Glomerular endothelial cell (primary cell): Measurements from ENCODE around the gene COL10A1. TPM values are rescaled to one million over a fixed set of nuclear protein-coding genes. Genes with fewer than 3 reads are reported as not detected.

ENCODE experiments used
- DNase-seq: peaks from one replicate; pipeline ENCODE4 v3.0.0-alpha.2; 2011; ENCODE audit warnings: low read depth, low spot score; ENCODE audit errors: extremely low read depth
- total RNA-seq: library from RNA; depleted of rRNA; stranded (reverse); fragments of >200 nt; gene quantifications from 2 replicates; pipeline ENCODE4 v1.2.3, GENCODE V29; 2015

COL10A1 gene
- total RNA-seq, 1 donor from 2014 or later = not detected

DNA sequence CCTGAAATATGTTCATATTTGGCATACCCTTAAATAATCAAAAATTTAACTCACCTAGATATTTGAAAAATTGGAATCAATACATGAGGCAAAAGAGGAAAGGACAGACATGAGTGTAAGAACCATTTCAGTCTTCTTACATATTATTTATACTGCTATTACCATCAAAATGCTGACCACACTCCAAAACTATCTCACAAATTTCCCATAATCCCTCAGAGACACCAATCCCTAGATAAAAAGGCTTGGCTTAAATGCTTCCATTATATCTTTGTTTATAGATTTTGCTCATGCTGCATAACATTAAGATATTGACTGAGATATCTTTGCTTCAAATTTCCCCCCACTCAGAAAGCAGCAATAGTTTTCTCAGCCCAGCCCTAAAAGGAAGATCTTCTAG lies 37.0 kb downstream of the COL10A1 start:
- DNase-seq = no peak

DNA sequence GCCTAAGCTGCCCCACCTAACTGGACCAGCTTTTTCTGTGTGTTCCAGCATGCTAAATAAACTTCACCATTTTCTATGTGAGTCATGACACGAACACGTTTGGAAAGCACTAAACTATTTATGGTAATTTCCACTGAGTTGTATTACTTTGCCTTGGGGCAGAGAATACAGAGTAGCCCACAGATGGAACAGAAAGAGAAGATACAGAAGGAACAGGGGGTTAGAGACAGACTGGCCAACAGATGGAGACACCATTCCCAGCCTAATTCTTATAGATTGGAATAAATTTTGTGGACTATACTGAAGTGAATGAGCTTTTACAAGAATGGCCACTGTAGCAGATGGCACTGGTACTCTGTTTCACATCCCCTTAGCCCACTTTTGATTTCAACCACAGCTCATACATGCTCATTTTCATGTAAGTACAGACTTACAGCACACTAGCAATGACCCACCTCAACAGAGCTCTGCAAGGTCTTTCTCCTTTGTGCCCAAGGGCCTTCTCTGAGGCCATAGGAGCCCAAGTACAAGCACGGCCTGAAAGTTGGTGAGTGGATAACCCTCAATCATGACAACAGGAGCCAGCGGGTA lies 38.4 kb downstream of the COL10A1 start:
- no peak for DNase-seq

DNA sequence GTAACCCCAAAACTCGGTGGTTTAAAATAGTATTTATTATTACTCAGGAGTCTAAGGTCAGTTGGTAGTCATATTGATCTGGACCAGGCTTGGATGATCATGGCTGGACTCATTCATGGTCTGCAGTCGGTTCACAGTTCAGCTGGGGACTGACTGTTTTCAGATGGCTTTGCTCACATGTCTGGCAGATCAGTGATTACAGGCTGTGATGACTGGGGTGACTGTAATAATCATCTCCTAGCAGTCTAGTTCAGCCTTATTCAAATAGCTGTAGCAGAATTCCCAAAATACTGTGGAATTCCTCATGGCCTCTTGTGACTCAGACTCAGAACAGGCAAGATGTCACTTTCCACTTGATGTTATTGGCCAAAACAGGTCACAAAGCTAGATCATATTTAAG lies 41.6 kb downstream of the COL10A1 start:
- DNase-seq = no peak

DNA sequence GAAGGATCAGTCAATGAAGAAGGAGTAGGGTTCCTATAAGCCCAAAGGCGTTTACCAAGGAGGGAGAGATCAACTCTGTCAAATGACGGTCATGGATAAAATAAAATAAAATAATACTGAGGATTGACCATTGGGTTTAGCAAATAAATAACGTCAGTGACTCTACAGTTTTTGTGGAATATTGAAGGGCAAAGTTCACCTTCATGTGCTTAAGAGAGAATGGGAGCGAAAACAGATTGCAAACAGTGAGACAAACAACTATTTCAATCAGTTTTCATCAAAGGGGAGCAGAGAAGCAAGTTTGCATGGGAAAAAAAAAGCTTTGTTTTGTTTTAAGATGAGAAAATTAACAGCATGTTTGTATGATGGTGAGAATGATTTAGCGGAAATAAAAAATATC lies 42.9 kb downstream of the COL10A1 start:
- DNase-seq = no peak

DNA sequence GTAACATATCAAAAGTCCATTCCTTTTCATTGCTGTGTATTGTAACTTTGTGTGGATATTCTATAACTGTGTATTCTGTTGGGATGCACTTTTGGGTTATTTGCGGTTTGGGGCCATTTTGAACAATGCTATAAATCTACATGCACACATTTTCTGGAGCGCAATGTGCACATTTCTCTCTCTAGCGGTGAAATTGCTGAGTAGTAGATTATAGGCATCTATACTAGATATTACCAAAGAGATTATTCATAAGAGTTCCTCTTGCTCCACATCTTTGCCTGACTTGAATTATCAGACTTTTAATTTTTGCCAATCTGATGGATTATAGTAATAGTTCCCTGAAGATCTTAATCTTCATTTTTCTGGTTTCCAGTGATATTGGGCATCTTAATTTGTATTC lies 47.0 kb downstream of the COL10A1 start:
- no peak for DNase-seq

DNA sequence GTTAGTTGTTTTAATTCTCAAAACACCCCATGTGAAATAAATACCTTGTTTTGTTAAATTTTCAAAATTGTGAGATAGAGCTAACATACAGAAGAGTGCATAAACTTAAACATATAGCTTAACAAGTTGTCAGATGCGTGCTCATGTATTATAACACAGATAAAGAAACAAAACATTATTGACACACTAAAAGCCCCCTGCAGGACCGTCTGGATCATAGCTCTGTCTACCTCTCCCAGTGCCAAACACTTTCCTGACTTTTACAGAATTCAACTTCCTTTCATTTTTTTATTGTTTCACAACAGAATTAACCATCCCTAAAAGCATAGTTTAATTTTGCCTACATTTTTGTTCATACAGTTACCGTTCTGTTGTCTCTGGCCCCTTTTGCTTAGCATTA lies 47.4 kb downstream of the COL10A1 start:
- DNase-seq = no peak

DNA sequence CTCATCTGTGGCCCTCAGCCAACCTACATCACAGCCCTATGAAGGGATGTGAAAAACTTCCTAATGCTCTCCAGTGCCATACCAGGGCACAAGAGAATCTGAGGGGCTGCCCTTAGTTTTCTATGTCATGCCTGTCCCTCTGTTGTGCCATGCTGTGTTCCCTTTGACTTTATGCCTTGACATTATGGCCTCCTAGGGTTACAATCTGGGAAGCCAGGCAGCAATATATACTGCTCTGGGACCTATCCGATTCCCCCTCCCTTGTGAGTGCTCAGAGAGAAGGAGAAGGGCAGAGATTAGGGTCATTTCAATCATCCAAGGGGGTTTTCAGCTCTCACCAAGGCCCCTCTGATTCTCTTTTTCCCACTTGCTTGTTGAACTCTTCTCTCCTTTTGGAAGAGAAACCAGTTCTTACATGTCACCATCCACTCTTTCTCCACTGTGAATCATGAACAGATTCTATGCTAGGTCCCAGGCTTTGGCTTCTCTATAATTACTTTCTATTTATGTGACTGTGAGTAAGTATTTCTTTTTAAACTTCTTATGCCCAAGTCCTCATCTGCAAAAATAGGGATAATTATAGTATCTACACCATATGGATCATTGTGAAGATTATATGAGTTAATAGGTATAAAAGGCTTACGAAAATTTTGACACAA lies 51.1 kb downstream of the COL10A1 start:
- DNase-seq = no peak

DNA sequence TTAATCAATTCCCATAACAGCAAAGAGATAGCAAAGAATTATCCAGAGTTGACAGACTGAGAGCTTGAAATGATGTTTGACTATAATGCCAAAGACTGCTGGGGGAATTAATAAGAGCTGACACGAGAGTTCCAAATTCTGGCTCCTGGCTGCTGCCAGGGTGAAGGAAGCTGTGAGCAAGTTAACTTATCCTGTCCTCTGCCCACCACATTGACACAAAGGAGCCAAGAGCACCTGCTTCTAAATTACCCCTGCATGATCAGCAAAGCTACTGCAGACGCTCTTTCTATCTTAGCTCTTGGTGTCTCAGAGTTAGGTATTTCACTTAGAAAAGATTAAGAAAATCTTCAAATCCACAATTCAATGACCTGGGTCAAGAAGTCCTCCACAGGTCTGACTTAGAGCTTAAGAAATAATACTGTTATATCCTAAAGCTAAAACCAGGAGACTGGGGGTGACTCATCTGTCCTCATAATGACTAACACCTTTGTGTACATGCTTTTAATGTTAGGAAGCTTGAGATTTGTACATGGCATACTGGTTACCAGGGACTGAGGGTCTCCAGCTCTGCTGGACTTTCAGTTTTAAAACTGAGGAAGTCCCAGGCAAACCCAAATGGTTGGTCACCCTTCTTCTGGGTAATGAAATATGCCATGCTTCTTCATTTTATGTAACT lies 52.0 kb downstream of the COL10A1 start:
- no peak for DNase-seq

DNA sequence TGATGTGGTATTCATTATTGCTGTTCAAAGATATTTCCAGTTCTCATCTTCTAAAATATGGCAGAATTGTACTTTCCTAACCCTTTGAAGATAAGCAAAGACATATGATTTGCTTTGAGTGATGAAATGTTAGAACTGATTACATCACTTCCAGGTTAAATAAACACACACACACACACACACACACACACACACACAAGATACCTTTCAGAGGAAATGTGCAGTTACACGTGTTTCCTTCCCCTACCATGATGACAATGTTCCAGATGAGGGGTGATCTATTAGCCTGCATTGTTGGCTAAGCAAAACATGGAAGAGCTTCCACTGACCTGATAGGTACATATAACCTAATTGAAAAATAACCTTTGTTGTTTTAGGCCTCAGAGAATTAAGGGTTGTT lies 53.6 kb downstream of the COL10A1 start:
- no peak for DNase-seq

DNA sequence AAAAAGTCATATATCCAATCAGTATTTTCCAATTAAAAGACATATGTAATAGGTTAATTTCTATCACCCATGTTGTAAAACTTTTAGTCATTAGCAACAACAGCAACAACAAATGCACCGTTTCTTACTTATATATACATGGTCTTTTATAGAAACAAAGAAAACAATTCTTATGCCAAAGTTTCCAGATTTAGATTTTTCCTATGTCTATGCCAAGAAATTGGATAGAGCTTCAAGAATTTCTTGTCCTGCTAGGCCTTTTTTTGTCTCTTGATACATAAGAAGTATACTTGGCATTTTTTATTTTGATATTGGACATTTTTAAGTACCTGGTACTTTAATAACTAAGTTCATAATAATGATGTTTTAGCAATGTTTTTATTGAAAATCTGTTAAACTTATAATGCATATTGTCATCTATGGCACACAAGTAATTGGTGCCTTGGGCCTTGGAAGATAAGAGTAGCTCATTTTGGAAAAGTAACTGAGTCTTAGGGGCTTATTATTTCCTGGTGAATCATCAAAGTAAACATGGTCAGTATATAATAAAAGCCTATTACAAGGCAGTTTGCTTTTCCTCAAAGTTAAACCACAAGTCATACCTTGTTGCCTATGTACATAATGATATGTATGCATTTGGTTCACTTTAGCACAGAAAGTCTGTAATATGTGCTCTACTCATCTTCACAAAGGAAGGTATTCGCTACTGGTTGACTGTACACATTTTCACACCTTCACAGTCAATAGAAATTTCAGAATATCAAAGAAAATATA lies 55.1 kb downstream of the COL10A1 start:
- DNase-seq = no peak

DNA sequence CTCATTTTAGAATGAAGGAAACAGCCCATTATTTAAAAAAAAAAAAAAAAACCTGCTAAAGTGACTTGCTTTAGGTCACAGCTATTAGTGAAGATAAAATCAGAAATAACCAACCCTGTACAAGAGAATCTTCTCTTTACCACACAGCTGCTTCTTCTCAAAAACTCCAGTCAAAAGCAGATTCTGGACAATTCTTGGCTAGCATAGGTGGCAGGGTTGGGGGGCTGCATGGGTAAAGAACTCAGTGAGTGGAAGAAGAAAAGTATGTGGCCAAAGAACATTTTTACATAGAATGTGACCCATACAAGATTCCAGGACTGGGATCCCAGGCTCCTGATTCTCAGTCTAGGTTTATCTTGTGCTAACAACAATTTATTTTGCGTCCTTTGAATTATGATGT lies 55.8 kb downstream of the COL10A1 start:
- no peak for DNase-seq

Other genes with a start within 250 kb of the COL10A1 start
- 0.06 and 0.53 TPM in 2 replicates for gene FRK, start 65.2 kb downstream of the COL10A1 start, total RNA-seq
- 5.9 and 6.2 TPM in 2 replicates for gene NT5DC1, start 25.3 kb downstream of the COL10A1 start, total RNA-seq
- gene TSPYL4, start 127.9 kb upstream of the COL10A1 start, total RNA-seq = 14.4 and 16.2 TPM in 2 replicates
- 47.1 and 55.9 TPM in 2 replicates for gene TSPYL1, start 153.8 kb upstream of the COL10A1 start, total RNA-seq
- gene DSE, start 244.8 kb upstream of the COL10A1 start, total RNA-seq = 20.8 and 21.5 TPM in 2 replicates